Breast epithelium (tissue), 4 donors: Measurements from ENCODE around the gene RAC3. TPM values are rescaled to one million over a fixed set of nuclear protein-coding genes. Genes with fewer than 3 reads are reported as not detected.

Source experiments
- DNase-seq, 2 donors: peaks; one replicate each; pipeline ENCODE4 v3.0.0-alpha.2; 2019; ENCODE audit warnings: low spot score in 2 of 2
- H3K27ac ChIP-seq, 2 donors: fragments of 200-600 bp; sonication (generic) in 1 of 2; one replicate each; pipeline ENCODE4 v1.5.1; 2016 to 2019; ENCODE audit warnings: mild to moderate bottlenecking in 1 of 2
- H3K27me3 ChIP-seq, 2 donors: fragments of 200-600 bp; sonication (generic) in 1 of 2; one replicate each; pipeline versions ENCODE4 v1.5.1 to v1.6.0; 2017 to 2019; ENCODE audit warnings: control low read depth in 1 of 2, mild to moderate bottlenecking in 1 of 2
- H3K36me3 ChIP-seq: fragments of 200-600 bp; one replicate; pipeline ENCODE4 v1.5.1; 2019
- H3K4me1 ChIP-seq, 2 donors: fragments of 200-600 bp; sonication (generic); one replicate each; pipeline ENCODE4 v1.5.1; 2016 to 2019; ENCODE audit warnings: control low read depth in 1 of 2
- H3K4me3 ChIP-seq, 3 donors: fragments of 200-600 bp; sonication (generic); 1 replicate in 2 of 3; 2 replicates in 1 of 3; pipeline ENCODE4 v1.5.1; 2016 to 2019; ENCODE audit warnings: mild to moderate bottlenecking in 3 of 3, moderate library complexity in 2 of 3
- H3K9me3 ChIP-seq, 2 donors: fragments of 200-600 bp; sonication (generic) in 1 of 2; one replicate each; pipeline ENCODE4 v1.5.1; 2016 to 2019; ENCODE audit warnings: control low read depth in 1 of 2
- CTCF ChIP-seq, 3 donors: fragments of 450-650 bp; IDR thresholded peaks; one replicate each; pipeline ENCODE4 v1.5.1; 2016 to 2017; ENCODE audit warnings: antibody characterized with exemption in 3 of 3, mild to moderate bottlenecking in 3 of 3, moderate library complexity in 3 of 3
- POLR2A ChIP-seq: fragments of 450-650 bp; IDR thresholded peaks from one replicate; pipeline ENCODE4 v1.6.1; 2016; ENCODE audit warnings: antibody characterized with exemption, mild to moderate bottlenecking, moderate library complexity
- POLR2AphosphoS5 ChIP-seq, 3 donors: sonication (generic); formaldehyde crosslinking; IDR thresholded peaks; one replicate each; pipeline ENCODE4 v1.6.1; 2017; ENCODE audit warnings: antibody characterized with exemption in 3 of 3
- intact Hi-C: fragments of 100-400 bp; cut with DNase I; formaldehyde crosslinking; loops from one replicate; pipeline ENCODE4 v1.15.1; 2023; ENCODE audit warnings: low total_unique reads
- total RNA-seq, 3 donors: library from RNA; depleted of rRNA; stranded (reverse); fragments of >200 nt; gene quantifications; one replicate each; pipeline ENCODE4 v1.1.0, GENCODE V29; 2016

The RAC3 gene
- total RNA-seq, 3 donors from 2014 or later, result 7.6 to 23.0 (median 16.1) TPM

DNA sequence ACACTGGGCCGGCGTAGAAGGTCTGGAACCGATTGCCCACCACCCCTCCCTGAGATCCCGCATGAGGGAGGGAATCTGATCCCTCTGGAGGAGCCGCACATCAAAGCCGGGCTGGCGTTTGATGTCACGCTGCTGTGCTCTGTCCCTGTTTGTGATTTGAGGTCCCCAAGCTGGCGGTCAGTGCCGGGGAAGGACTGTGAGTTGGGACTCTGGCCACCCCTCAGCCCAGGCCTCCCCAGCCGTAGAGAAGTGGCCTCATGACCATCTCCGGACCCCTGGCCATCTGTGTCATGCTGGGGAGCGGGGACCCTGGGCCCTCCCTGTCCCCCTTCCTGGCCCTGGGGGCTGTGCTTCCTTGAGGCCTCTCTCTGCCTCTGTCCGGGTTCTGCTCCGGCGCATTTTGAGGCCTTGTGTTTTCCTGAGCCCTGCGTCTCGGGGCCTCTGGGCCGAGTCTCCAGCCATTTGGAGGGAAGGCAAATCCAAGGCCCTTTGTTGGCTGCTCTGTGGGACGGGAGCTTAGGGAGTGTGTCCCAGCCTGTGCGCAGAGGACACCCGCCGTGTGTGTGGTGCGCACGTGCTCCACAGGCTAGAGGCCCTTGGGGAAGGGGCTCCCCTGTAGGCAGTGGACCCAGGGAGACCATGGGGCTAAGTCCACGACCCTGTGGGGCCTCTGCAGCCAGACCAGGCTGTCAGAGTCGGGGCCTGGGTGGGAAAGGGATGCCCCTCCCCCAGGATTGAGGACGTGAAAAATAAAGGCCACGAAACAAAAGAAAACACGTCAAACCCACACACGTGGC is 39.0 kb upstream of the RAC3 start:
- Histone ChIP-seq H3K4me1 (peaks cover 0 to 9% of the 10 kb centered on the region in 2 donors), H3K27ac (peak overlapping the region; percentile 61 to 77), H3K9me3 (no peaks in the 10 kb centered on the region), H3K27me3 (no peaks in the 10 kb centered on the region), H3K36me3 (no peaks in the 10 kb centered on the region), H3K4me3 (peak overlapping the region in 2 of 3 donors; percentile 19 to 48)
- intact Hi-C loops, result no loop called here
- TF ChIP-seq CTCF (IDR thresholded peaks at IDR 0.05), result no peak
- TF ChIP-seq POLR2AphosphoS5 (IDR thresholded peaks at IDR 0.05), result no peak
- TF ChIP-seq POLR2A, result no peak
- no peak for DNase-seq

- H3K36me3 ChIP-seq, result no peaks in the 10 kb centered on the region
- H3K4me1 ChIP-seq, result peaks cover 0 to 9% of the 10 kb centered on the region in 2 donors
- H3K4me3 ChIP-seq, result no peak overlapping the region
- intact Hi-C loops, result no loop called here
- no peak for DNase-seq
- no peak for TF ChIP-seq POLR2A
- no peak for TF ChIP-seq POLR2AphosphoS5 (IDR thresholded peaks at IDR 0.05)
- TF ChIP-seq CTCF (IDR thresholded peaks at IDR 0.05), result no peak
- H3K27ac ChIP-seq, result no peak overlapping the region
- no peaks in the 10 kb centered on the region for H3K27me3 ChIP-seq
- H3K9me3 ChIP-seq, result no peaks in the 10 kb centered on the region
Measured at GRCh38 chr17:81993729-81994592, 37.5 kb upstream of the RAC3 start.

DNA sequence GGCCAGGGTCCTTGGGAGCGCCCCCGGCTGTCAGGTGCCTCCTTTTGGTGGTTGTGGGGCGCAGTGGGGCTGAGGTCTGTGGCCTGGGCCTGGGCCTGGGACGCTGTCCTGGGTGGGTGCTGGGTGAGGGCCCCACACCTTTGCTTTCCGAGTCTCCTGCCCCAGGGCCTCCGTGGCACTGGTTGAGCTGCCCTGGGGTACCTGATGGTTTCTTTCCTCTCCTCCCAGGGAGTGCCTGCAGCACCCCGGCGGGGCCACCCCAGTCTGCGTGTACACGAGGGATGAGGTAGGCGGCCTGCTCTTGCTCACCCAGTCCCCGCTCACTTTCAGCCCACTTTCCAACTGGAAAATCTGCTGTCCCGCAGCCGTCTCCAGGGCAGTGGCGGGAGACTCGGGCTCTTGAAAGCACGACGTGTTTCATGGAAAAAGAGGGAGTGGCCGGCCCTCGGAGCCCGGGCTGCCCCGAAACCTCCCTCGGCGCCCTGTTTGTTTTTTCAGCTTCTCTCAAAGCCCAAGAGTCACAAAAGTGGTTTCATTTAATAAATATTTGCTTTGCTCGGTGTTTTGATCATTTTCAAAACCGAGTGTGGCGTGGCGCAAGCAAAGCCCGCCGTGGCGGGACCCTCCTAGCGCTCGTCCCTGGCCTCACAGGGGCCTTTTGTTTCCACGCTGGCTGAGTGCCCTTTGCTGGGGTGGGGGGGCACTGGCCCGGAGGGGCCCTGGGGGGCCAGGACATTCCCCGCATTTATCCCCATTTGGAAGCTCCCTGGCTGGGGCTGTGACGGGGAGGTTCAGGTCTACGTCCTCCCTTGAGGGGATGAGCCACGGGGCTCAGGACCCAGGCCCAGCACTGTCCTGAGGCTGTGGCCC is 36.6 kb upstream of the RAC3 start:
- Histone ChIP-seq H3K27me3 (no peaks in the 10 kb centered on the region), H3K9me3 (no peaks in the 10 kb centered on the region), H3K36me3 (no peaks in the 10 kb centered on the region), H3K4me3 (no peak overlapping the region), H3K27ac (no peak overlapping the region), H3K4me1 (peaks cover 0 to 9% of the 10 kb centered on the region in 2 donors)
- DNase-seq, result no peak
- TF ChIP-seq POLR2AphosphoS5 (IDR thresholded peaks at IDR 0.05) (no peak), CTCF (IDR thresholded peaks at IDR 0.05) (no peak), POLR2A (no peak)
- intact Hi-C loops, result no loop called here

DNA sequence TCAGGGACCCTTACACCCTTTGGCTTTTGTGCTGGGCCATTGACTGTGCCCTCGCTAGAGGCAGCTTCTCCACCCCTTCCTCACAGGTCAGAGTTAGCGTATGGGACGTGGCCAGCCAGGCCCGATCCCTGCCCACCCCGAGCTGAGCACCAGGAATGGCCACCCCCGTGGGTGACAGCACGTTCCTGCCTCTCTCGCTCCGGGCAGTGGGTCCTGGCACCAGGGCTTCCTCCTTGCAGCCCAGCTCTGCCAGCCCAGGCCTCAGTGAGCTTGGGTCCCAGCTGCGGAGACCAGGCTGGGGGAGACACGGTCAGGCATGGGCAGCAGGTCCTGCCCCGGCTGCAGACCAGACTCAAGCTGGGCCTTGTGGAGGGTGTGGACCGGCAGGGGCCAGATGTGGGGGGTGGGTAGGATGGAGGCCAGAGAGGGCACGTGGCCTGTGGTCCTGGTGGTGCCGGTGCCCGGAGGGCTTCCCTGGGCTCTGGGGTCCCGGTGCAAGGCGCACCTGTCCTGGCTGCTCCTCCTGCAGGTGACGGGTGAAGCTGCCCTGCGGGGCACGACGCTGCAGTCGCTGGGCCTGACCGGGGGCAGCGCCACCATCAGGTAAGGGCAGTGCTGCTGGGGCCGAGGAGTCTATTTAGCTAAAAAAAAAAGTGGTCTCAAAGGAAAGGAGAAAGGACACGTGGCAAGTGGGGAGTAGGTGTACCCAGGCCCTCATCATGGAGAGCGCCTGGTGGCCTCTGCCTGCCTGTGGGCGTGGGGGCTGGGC is 35.8 kb upstream of the RAC3 start:
- no peak for TF ChIP-seq CTCF (IDR thresholded peaks at IDR 0.05)
- no peak for TF ChIP-seq POLR2AphosphoS5 (IDR thresholded peaks at IDR 0.05)
- TF ChIP-seq POLR2A, result no peak
- Histone ChIP-seq H3K9me3 (no peaks in the 10 kb centered on the region), H3K4me1 (peaks cover 0 to 9% of the 10 kb centered on the region in 2 donors), H3K27me3 (no peaks in the 10 kb centered on the region), H3K4me3 (no peak overlapping the region), H3K27ac (no peak overlapping the region), H3K36me3 (no peaks in the 10 kb centered on the region)
- intact Hi-C loops, result no loop called here
- no peak for DNase-seq
